Activated naive CD8-positive, alpha-beta T cell (primary cell): ENCODE data around the gene SPRED3.

ENCODE experiments used
- H3K27ac Mint-ChIP-seq: one replicate; pipeline ENCODE4 v1.8.0; 2021; ENCODE audit warnings: mixed read lengths
- H3K27me3 Mint-ChIP-seq: one replicate; pipeline ENCODE4 v1.8.0; 2021; ENCODE audit warnings: mixed read lengths
- H3K36me3 Mint-ChIP-seq: one replicate; pipeline ENCODE4 v1.8.0; 2021; ENCODE audit warnings: mixed read lengths
- H3K4me1 Mint-ChIP-seq: one replicate; pipeline ENCODE4 v1.8.0; 2021; ENCODE audit warnings: low read depth, mixed read lengths
- H3K4me3 Mint-ChIP-seq: one replicate; pipeline ENCODE4 v1.8.0; 2021; ENCODE audit warnings: mild to moderate bottlenecking, mixed read lengths
- H3K9me3 Mint-ChIP-seq: one replicate; pipeline ENCODE4 v1.8.0; 2021; ENCODE audit warnings: low read depth, mixed read lengths

SPRED3 gene

GRCh38 chr19:38433268-38433733 is 44.8 kb downstream of the SPRED3 start, which contains the start of gene RYR1:
Gene RYR1, plus strand, starts transcription at chr19:38433691. Its CDS starts 139 bp downstream, at chr19:38433830.
- Mint-ChIP-seq H3K4me1 (peaks cover 13% of the 10 kb centered on the region), H3K27me3 (peaks cover 11% of the 10 kb centered on the region), H3K36me3 (no peaks in the 10 kb centered on the region), H3K4me3 (no peak within 1 kb of the TSS), H3K27ac (no peak within 1 kb of the TSS), H3K9me3 (no peaks in the 10 kb centered on the region)

- Mint-ChIP-seq H3K9me3 (no peaks in the 10 kb centered on the region), H3K4me3 (no peak overlapping the region), H3K36me3 (no peaks in the 10 kb centered on the region), H3K4me1 (peaks cover 5% of the 10 kb centered on the region), H3K27me3 (peaks cover 8% of the 10 kb centered on the region), H3K27ac (no peak overlapping the region)
Observed at GRCh38 chr19:38434549-38435051, 46.1 kb downstream of the SPRED3 start.

- Mint-ChIP-seq H3K9me3 (no peaks in the 10 kb centered on the region), H3K27me3 (peaks cover 10% of the 10 kb centered on the region), H3K27ac (no peak overlapping the region), H3K4me3 (no peak overlapping the region), H3K4me1 (peaks cover 3% of the 10 kb centered on the region), H3K36me3 (no peaks in the 10 kb centered on the region)
Observed at GRCh38 chr19:38437295-38437694, 48.8 kb downstream of the SPRED3 start.

- Mint-ChIP-seq H3K27ac (no peak overlapping the region), H3K9me3 (no peaks in the 10 kb centered on the region), H3K4me3 (no peak overlapping the region), H3K36me3 (no peaks in the 10 kb centered on the region), H3K27me3 (peaks cover 10% of the 10 kb centered on the region), H3K4me1 (peaks cover 3% of the 10 kb centered on the region)
Observed at GRCh38 chr19:38437917-38438316, 49.4 kb downstream of the SPRED3 start.

GRCh38 chr19:38440592-38440991 is 52.1 kb downstream of the SPRED3 start:
- Mint-ChIP-seq H3K4me3 (no peak overlapping the region), H3K36me3 (no peaks in the 10 kb centered on the region), H3K27ac (no peak overlapping the region), H3K9me3 (no peaks in the 10 kb centered on the region), H3K27me3 (peaks cover 9% of the 10 kb centered on the region), H3K4me1 (no peaks in the 10 kb centered on the region)

GRCh38 chr19:38441657-38442348 is 53.3 kb downstream of the SPRED3 start:
- peaks cover 5% of the 10 kb centered on the region for H3K27me3 Mint-ChIP-seq
- no peaks in the 10 kb centered on the region for H3K9me3 Mint-ChIP-seq
- H3K4me1 Mint-ChIP-seq, result no peaks in the 10 kb centered on the region
- H3K36me3 Mint-ChIP-seq, result no peaks in the 10 kb centered on the region
- H3K4me3 Mint-ChIP-seq, result no peak overlapping the region
- no peak overlapping the region for H3K27ac Mint-ChIP-seq

GRCh38 chr19:38442736-38443135 is 54.2 kb downstream of the SPRED3 start:
- peaks cover 5% of the 10 kb centered on the region for H3K27me3 Mint-ChIP-seq
- H3K36me3 Mint-ChIP-seq, result no peaks in the 10 kb centered on the region
- no peaks in the 10 kb centered on the region for H3K9me3 Mint-ChIP-seq
- no peaks in the 10 kb centered on the region for H3K4me1 Mint-ChIP-seq
- H3K4me3 Mint-ChIP-seq, result no peak overlapping the region
- H3K27ac Mint-ChIP-seq, result no peak overlapping the region

- H3K36me3 Mint-ChIP-seq, result no peaks in the 10 kb centered on the region
- no peak overlapping the region for H3K4me3 Mint-ChIP-seq
- no peak overlapping the region for H3K27ac Mint-ChIP-seq
- H3K9me3 Mint-ChIP-seq, result no peaks in the 10 kb centered on the region
- peaks cover 2% of the 10 kb centered on the region for H3K27me3 Mint-ChIP-seq
- no peaks in the 10 kb centered on the region for H3K4me1 Mint-ChIP-seq
Observed at GRCh38 chr19:38443458-38443999, 55.0 kb downstream of the SPRED3 start.

GRCh38 chr19:38444026-38444425 is 55.5 kb downstream of the SPRED3 start:
- peaks cover 2% of the 10 kb centered on the region for H3K27me3 Mint-ChIP-seq
- no peak overlapping the region for H3K27ac Mint-ChIP-seq
- no peaks in the 10 kb centered on the region for H3K4me1 Mint-ChIP-seq
- H3K9me3 Mint-ChIP-seq, result no peaks in the 10 kb centered on the region
- no peaks in the 10 kb centered on the region for H3K36me3 Mint-ChIP-seq
- H3K4me3 Mint-ChIP-seq, result no peak overlapping the region

GRCh38 chr19:38445362-38445761 is 56.9 kb downstream of the SPRED3 start:
- Mint-ChIP-seq H3K4me3 (no peak overlapping the region), H3K9me3 (no peaks in the 10 kb centered on the region), H3K27me3 (peaks cover 2% of the 10 kb centered on the region)

GRCh38 chr19:38448225-38448624 is 59.7 kb downstream of the SPRED3 start:
- no peaks in the 10 kb centered on the region for H3K27me3 Mint-ChIP-seq
- no peaks in the 10 kb centered on the region for H3K36me3 Mint-ChIP-seq
- no peak overlapping the region for H3K4me3 Mint-ChIP-seq
- H3K4me1 Mint-ChIP-seq, result no peaks in the 10 kb centered on the region
- H3K27ac Mint-ChIP-seq, result no peak overlapping the region
- no peaks in the 10 kb centered on the region for H3K9me3 Mint-ChIP-seq

More at GRCh38 chr19:38445362-38445761, 56.9 kb downstream of the SPRED3 start:
- Mint-ChIP-seq H3K4me1 (no peaks in the 10 kb centered on the region), H3K36me3 (no peaks in the 10 kb centered on the region), H3K27ac (peak overlapping the region; percentile 37)
